GM19467 (cell line): Measurements from ENCODE around the gene SLC9A9.

Experiments
- ATAC-seq: cut with Tn5 transposase; IDR thresholded peaks from one replicate; pipeline ENCODE4 v1.9.1; 2021; ENCODE audit warnings: mild to moderate bottlenecking, moderate library complexity; ENCODE audit not compliant: unreplicated experiment

The SLC9A9 gene

DNA sequence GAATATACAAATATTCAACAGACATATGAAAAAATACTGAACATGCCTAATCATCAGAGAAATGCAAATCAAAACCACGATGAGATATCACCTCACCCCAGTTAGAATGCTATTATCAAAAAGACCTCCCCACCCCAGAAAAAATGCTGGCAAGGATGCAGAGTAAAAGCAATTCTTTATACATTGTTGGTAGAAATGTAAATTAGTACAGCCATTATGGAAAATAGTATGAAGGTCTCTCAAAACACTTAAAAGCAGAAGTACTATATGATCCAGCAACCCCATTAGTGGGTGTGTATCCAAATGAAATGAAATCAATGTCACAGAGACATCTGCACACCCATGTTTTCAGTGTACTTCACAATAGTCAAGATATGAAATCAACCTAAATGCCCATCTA, 420.0 kb downstream of the SLC9A9 start:
- no peak for ATAC-seq

DNA sequence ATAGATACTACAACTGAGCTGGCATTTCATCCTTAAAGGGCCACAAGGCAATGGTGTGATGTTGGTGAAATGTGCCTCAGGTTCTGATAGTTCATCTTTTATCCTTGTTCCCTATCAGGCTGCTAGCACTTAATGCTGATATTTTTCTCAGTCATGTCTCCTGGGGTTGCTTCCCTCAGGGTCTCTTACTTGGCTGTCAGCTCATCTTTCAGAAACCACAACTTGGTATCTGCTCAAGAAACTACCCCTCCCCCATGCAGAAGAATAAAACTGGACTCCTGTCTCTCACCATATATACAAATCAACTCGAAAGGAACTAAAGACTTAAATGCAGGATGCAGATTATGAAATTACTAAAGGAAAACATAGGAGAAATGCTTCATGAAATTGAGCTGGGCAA, 420.6 kb downstream of the SLC9A9 start:
- ATAC-seq: no peak

DNA sequence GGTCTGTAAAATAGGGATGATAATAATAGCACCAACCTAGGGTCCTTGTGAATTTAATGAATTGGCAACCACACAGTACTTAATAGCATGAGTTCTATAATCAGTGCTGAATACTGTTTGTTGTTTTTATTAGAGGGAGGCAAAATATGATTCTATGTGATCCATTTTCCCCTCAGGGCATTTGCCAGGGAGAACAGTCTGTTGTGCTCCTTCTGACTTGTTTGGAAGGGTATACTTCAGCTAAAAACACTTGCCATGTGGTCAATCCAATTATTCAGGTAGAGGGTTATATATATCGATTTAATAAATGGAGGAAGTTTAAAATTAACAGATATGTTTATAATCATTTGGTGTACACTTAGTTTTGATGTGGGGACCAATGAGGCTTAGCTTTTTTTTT, 423.4 kb downstream of the SLC9A9 start:
- ATAC-seq: no peak

DNA sequence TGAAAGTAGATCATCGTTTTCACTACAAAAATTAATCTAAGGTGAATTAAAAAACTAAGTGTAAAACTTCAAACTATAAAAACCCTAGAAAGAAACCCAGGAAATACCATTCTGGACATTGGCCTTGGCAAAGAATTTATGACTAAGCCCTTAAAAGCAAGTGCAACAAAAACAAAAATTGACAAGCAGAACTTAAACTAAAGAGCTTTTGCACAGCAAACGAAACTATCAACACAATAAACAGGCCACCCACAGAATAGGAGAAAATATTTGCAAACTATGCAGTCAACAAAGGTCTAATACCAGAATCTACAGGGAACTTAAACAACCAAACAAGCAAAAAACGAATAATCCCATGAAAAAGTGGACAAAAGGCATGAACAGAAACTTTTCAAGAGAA, 426.7 kb downstream of the SLC9A9 start:
- ATAC-seq: no peak

DNA sequence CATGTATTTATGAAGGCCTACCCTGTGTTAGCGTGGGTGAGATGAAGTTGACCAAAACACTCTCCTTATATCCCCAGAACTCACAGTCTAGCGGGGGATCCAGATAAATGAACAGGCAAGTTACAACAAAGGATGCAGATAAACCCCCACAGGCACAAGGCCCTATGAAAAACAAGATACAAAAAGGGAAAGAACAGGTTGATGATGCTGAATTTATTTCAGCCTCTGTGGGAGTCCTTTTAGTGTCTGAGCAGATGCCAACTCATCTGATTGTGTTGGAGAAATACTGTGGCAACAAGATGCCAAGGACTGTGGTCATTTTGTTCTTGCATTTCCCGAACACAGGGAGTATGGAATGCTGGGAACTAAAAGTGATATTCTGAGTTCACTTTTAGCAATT, 428.7 kb downstream of the SLC9A9 start:
- no peak for ATAC-seq

DNA sequence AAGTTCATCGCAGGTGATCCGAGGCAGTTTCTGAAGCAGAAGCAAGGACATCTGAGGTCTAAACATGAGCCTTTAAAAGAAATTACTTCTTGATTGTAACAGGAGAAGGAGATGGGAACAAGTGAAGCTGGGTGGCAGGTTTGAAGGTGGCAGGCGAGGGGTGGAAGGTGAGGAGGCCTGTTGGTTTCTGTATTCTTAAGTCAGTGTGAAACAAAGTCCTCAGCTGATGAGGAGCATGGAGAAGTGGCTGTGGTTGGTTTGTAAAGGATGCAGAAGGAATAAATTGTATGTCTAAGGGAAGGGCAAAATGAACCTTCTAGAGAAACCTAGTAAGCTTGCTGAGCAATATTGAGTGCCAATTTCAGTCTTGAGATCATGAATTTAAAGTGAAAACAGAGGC, 429.9 kb downstream of the SLC9A9 start:
- no peak for ATAC-seq

DNA sequence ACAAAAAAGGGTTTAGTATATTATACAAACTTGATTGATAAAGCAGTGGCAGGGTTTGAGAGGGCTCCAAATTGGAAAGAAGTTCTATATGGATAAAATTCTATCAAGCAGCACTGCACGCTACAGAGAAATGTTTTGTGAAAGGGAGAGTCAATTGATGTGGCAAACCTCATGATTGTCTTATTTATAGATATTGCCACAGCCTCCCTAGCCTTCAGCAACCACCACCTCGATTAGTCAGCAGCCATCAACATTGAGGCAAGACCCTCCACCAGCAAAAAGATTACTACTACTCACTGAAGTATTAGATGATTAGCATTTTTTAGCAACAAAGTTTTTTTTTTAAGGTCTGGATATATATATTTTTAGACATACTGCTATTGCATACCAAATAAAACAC, 432.0 kb downstream of the SLC9A9 start:
- no peak for ATAC-seq

DNA sequence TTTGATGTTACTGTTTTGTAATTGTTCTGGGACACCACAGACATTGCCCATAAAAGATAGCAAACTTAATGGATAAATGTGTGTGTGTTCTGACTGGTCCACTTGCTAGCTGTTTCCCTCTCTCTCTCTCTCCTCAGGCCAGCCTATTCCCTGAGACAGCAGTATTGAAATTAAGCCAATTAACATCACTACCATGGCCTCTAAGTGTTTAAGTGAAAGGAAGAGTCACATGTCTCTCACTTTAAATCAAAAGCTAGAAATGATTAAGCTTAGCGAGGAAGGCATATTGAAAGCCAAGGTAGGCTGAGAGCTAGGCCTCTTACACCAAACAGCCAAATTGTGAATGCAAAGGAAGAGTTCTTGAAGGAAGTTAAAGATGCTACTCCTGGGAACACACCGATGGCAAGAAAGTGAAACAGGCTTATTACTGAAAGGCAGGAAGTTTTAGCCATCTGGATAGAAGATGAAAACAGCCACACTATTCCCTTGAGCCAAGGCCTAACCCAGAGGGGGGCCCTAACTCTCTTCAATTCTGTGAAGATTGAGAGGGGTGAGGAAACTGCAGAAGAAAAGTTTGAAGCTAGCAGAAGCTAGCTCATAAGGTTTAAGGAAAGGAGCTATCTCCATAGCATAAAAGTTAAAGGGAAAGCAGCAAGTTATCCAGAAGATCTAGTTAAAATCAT, 433.6 kb downstream of the SLC9A9 start:
- no peak for ATAC-seq

DNA sequence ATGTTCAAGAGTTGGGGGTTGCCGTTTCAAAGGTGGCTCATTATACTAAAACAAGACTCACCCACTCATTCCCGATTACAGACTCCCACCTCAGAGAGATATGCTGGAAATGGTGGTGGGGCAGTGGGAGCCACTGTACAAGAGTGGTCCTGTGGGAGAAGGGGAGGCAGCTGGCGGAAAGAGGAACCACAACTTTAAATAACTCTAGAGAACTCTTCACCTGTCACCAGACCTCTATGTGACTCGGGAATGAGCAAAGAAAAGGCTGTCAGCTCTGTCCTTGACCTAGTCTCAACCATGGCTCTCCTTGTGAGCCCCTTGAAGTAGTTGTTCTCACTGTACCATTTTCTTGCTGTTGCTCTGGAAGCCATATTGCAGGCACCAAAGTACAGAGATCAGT, 434.9 kb downstream of the SLC9A9 start:
- ATAC-seq: no peak

DNA sequence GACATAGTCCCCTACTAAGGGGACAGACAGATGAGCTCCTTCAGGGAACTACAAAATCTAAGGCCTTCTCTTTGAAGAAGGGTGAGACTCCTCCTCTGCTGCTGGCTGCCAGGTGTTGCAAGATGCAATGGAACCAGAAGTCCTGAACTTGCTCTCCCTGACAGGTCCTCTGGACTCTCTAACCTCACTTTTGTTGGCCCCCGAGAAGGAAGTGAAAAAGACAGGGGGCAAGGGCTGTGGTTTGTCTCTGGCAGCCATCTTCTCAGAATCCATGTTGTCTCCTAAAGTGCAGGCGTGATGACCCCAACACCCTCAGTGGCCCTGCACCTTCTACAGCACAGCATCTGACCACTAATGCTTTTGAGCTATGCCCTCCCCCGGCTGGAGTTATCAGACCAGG, 436.2 kb downstream of the SLC9A9 start:
- ATAC-seq: no peak

DNA sequence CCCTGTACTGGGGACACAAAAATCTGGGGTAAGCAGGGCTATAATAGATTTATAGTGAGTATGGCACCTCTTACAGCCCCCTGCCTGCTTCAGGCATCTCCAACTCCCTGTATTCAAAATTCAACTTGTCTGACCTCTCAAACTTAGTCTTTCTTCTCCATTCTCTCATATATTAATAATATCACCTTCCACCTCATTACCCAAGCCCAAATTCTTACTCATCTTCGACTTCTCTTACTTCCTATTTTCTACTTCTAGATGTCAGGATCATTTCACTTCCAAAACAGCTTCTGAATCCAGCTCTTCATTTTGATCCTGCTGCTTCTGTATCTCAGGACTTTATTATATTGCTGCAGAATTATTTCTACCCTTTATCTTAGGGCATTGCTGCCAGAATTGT, 438.0 kb downstream of the SLC9A9 start:
- ATAC-seq: no peak

DNA sequence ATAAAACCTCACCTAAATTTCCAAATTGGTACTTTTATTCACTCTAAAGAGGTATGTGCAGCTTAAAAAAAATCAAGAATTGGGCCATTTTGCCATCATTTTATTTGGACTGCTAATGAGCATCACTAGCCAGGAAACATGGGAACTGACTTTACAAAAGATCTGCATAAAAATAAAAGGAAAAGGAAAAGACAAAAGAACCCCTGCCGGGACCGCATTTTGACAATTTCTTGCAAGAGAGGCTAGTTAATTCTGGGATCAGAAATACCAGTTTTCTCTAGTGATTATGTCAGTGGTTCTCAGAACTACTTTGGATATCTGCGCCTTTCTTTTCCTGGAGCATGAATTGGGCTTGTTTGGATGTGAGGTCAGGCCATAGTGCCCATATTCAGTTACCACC, 439.5 kb downstream of the SLC9A9 start:
- ATAC-seq: no peak

DNA sequence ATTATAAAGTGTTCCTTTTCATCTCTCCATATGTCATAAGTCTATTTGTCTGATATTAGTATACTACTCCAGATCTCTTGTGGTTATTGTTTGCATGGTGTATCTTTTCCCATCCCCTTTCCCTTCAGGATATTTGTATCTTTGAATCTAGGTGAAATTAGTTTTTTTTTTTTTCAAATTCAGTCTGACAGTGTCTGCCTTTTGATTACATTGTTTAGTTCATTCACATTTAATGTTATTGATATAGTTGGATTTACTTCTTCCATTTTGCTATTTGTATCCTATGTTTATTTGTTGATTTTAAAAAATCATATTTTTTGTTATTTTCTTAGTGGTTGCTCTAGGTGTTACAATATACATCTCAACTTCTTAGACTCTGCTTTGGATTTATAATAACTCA, 445.7 kb downstream of the SLC9A9 start:
- no peak for ATAC-seq

DNA sequence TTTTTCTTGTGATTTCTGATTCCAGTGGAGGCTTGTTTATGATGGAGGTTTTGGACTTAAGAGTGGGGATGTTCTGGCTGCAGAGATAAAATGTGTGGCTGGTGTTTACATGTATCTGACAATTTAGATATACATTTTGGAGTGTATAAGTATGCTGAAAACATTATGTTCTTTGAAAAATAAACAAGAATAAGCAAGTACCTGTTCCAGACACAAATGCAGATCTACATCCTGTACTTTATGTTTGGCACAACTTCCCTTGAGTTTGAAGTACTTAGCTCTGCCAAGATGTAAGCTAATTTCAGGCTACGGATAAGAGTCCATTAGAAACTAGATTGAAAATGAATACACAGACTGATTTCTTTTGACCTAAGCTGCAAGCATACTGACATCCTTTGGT, 451.5 kb downstream of the SLC9A9 start:
- no peak for ATAC-seq

DNA sequence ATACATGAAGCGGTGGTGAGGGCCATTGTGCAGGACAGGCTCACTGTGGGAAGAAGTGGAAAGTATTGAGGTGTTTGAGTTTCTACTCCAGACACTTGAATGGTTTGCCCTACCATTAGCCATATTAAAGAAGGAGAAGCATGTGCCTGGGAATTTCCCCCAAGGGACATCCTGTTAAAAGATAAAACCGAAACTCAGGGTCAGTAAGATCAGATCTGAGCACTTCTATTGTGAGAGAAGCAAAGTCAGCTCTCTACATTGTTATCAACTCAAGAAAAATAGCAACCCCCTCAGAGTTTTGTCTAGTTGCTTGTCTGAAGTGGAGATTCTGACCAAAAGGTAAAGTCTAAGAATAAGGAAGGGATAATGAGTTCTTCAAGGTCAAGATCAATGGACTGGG, 458.9 kb downstream of the SLC9A9 start:
- ATAC-seq: no peak

DNA sequence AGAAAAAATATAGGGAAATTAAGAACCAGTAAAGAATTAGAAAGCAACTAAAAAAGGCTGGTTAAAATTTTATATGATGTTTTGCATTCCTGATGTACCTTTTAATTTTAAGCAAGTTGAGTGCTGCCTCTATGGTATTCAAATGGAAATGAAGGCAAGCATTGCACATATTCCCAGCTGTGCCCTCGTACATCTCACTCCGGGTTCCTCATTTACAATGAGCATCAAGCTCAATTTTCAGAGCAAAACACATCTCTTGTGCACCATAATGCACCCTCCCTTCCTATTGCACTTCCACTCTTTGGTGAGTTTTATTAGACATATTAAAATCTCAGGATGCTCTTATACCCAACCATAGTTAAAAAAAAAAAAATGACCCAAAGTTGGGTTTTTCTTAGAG, 460.8 kb downstream of the SLC9A9 start:
- no peak for ATAC-seq

DNA sequence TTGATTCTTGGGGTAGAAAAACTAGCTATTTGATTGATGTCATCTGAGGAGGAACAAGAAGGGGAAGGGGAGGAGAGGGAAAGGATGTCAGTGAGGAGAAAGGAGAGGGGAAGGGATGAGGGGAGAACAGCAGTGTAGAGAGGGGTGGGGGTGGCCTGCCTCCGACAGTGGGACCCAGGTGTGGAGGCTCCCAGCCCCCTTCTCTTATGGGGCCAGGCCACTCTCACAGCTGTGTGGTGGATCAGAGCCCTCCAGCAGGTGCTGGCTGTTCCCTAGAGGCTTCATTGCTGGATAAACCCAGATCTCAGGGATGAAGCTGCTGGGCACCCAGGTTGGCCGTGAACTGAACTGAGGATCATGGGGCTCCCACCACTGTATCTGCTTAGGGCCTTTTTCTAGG, 464.2 kb downstream of the SLC9A9 start:
- no peak for ATAC-seq

DNA sequence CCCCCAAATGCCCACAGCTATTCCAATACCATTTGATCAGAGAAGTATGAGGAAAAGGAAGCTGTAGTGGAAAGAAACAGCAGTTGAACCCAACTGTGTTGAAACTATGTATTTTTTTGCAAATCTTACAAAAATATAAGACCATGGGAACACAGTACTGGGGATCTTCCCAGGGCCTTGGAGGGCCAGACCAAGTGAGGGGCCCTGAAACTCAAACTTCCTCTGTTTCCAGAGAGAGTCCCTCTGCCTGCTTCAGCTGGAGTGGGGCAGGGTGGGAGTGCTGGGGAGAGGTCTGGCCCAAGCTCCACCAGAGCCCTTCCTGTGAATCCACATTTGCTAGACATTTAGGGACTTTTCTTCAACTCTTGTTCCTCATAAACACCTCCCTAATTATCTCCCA, 464.8 kb downstream of the SLC9A9 start:
- no peak for ATAC-seq

DNA sequence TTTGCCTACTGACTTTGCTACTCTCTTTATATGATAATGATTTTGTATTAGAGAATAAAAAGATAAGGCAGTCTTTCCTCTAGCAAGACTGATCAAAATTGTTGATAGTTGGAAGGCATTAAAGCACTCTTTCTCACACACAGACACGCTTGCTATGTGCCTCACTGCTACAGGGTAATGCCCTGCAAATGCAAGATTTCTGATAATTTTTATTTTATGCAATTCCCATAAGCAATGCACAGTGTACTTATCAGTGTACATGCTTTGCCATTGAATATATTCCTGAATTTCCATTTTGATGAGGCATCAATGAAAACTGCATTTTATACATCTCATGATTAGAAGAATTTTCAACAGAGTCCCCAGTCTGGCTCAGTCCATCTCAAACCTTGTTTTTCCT, 465.5 kb downstream of the SLC9A9 start:
- no peak for ATAC-seq

DNA sequence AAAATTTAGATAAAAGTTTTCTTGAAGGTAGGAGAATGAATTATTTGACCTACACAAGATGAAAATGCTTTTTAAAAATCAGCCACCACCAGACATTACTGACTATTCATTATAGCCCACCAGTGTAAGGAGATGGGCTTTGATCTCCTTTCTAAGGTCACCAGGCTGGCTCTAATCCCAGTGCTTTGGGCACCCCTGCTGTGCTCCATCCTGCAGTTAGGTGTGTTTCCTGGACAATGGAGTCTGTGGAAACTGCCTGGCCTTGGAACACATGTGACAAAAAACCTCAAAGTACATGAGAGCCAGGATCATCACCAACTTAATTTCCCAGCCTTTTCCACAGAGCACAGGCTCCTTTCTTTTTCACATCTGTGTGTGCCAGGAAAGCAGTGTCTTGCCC, 467.8 kb downstream of the SLC9A9 start:
- no peak for ATAC-seq

DNA sequence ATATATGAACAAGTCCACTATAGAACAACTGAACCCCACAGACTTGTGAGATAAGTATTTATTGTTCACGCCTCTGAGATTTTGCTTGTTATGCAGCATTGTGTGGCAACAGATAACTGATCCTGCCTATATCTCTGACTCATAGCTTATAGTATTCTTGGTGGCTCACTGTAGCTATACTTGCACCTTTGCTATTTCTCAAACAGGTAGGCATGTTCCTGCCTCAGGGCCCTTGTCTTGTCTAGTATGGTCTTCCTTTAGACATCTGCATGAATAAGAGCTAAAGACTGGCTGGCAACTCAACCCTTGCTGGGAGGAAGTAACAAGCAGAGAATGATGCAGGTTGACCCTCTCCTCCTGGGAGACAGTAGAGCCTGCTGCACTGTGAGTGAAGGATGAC, 472.6 kb downstream of the SLC9A9 start:
- ATAC-seq: no peak

DNA sequence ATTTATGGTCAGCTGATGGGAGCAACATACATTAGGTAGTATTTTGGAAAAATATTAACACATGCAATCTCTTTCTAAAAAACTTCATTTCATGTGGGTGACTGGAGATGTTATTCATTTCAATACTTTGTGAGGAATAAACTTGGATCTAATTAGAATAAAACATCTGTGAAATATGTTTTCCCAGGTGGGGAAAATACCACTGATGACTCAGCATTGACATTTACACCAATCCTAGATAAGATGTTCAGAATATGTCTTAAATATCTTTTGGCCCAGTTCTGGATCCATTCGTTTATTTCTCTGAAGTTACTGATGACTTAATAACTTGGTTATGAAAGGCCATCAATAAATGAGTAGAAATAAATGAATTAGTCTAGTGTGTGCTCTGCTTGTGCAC, 481.1 kb downstream of the SLC9A9 start:
- no peak for ATAC-seq

DNA sequence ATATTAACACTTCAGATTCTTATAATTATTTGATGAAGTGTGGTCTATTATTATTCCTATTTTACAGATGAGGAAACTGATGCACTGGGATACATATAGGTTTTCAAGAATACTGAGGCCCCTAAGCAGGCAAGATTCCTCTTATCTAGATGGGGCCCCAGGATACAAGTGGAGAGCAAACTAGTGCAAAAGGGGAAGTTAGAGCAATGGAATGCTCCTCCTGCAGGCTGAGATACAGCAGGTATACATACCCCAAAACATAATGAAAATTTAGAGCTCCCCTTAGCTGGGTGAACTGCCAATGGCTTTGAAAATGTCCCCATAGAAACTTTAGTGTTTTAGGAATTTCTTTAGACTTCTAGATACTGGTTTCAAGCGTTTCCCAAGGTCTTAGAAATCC, 481.6 kb downstream of the SLC9A9 start:
- ATAC-seq: no peak

DNA sequence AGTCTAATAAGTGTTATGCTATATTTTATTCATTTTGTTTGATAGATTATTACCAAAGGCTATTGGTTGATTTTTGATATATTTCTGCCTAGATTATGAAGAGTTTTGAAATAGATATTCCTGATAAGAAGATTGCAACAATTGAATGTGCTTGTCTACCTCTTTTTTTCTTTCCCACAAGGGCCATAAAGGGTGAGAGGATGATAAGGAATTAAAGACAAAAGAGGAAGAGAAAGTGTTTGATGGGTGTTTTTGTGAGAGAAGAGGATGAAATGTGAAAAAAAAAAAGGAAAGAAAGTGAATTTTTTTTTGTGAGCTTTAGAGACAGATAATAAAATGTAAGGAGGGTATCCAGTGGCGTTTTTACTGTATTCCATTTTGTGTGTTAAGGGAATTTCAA, 484.3 kb downstream of the SLC9A9 start:
- ATAC-seq: no peak
